ENCODE measurements around the gene SCYGR5. TPM values are rescaled to one million over a fixed set of nuclear protein-coding genes. Genes with fewer than 3 reads are reported as not detected.

Gene SCYGR5
- total and polyA plus RNA-seq, 2 of the 8 experiments (the other 6 are each of a cell fraction or from before 2014, with no cell fraction given): not detected

DNA sequence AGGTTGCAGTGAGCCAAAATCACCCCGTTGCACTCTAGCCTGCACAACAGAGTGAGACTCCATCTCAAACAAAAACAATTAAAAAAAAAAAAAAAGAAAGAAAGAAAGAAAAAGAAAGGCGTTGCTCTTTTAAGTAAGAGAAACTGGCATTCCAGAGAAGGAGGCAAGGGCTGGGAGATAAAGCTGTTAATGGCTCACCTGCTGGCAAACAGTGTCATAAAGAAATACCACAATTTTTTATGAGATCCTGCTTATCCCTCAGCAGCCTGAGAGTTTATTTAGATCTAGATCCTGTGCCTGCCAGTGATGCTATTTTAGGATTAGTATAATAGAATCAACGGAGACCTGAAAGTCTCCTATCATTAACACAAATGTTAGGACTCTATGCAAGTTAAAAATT, 35.0 kb downstream of the SCYGR5 start:
- Histone ChIP-seq H3K18ac (ENCODE audit: extremely low read depth, low read length) (no peak overlapping the region), H4K8ac (ENCODE audit: extremely low read depth, insufficient read depth, low read length) (no peak overlapping the region), H3K23ac (ENCODE audit: insufficient read length) (no peak overlapping the region), H3K27me3 (replicated peaks in 1 of 4; ENCODE audit: control insufficient read depth in 3 of 4, extremely low read depth in 1 of 4, insufficient read depth in 3 of 4, low read length in 3 of 4) (no peaks in the 10 kb centered on the region), H2BK20ac (ENCODE audit: low read length) (no peak overlapping the region), H2AFZ (ENCODE audit: low read length) (no peak overlapping the region), H2BK15ac (ENCODE audit: low read length) (no peak overlapping the region), H3K79me2 (ENCODE audit: control insufficient read depth in 1 of 2, insufficient read depth in 2 of 2, low read length in 2 of 2) (no peaks in the 10 kb centered on the region), H3K4ac (replicated peaks; ENCODE audit: insufficient read length, low read depth, low read length) (no peak overlapping the region), H4K5ac (ENCODE audit: insufficient read length, low read depth, low read length) (no peak overlapping the region), H3K14ac (ENCODE audit: insufficient read length) (no peak overlapping the region), H3K4me2 (ENCODE audit: insufficient read depth in 1 of 2, low read depth in 2 of 2, low read length in 2 of 2) (no peak overlapping the region), H3K4me1 (replicated peaks in 1 of 4; ENCODE audit: control insufficient read depth in 3 of 4, insufficient read depth in 4 of 4, low read length in 3 of 4) (no peaks in the 10 kb centered on the region), H2BK120ac (replicated peaks; ENCODE audit: low read depth, low read length) (no peak overlapping the region), H4K20me1 (replicated peaks in 1 of 2; ENCODE audit: control insufficient read depth in 1 of 2, insufficient read depth in 2 of 2, low read length in 2 of 2) (no peaks in the 10 kb centered on the region), H2AK5ac (ENCODE audit: low read depth, low read length) (no peak overlapping the region), H3K9me3 (ENCODE audit: insufficient read depth in 2 of 2, low read depth in 1 of 2, low read length in 1 of 2) (no peaks in the 10 kb centered on the region; a peak in 1 of 4 replicates), H3K36me3 (ENCODE audit: control insufficient read depth in 2 of 4, insufficient read depth in 4 of 4, low read length in 3 of 4) (no peaks in the 10 kb centered on the region; a peak in 1 of 8 replicates), H2BK12ac (ENCODE audit: low read depth, low read length) (no peak overlapping the region), H2BK5ac (ENCODE audit: low read depth, low read length) (no peak overlapping the region), H3K23me2 (ENCODE audit: low read depth, low read length) (no peaks in the 10 kb centered on the region), H3K56ac (replicated peaks; ENCODE audit: insufficient read length, low read depth, low read length) (no peak overlapping the region), H3K27ac (ENCODE audit: low read depth, low read length) (no peak overlapping the region), H3K9ac (replicated peaks in 1 of 4; ENCODE audit: extremely low read depth in 1 of 4, low read depth in 3 of 4, low read length in 3 of 4) (no peak overlapping the region), H3K79me1 (ENCODE audit: low read depth, low read length) (no peaks in the 10 kb centered on the region), H4K91ac (replicated peaks; ENCODE audit: insufficient read length, low read length) (no peak overlapping the region), H3K4me3 (ENCODE audit: extremely low read depth in 1 of 4, insufficient read depth in 2 of 4, low read depth in 3 of 4, low read length in 4 of 4) (no peak overlapping the region)
- WGBS, 2 experiments (ENCODE audit: extremely low coverage in 1 of 2, insufficient coverage in 1 of 2, insufficient read length in 1 of 2, insufficient replicate concordance in 2 of 2, low coverage in 1 of 2, low lambda C conversion rate in 2 of 2, missing lambda C conversion rate in 1 of 2): 91% methylated on average over 1 of the region's 3 CpGs; no CpG with 5 or more reads in 1 of the 2 experiments
- TF ChIP-seq POLR2AphosphoS5 (IDR thresholded peaks at IDR 0.05; ENCODE audit: low read depth, low read length) (no peak), YY1 (IDR thresholded peaks at IDR 0.05; ENCODE audit: low read depth, low read length) (no peak), EGR1 (IDR thresholded peaks at IDR 0.05; ENCODE audit: borderline replicate concordance, low read depth, low read length) (no peak)
- DNase-seq (ENCODE audit: low read depth in 1 of 2, low spot score in 2 of 2): no peak
- CTCF ChIA-PET (ENCODE audit: partially characterized antibody): no interaction called here
- POLR2A ChIA-PET (ENCODE audit: partially characterized antibody): no interaction called here
- no peak for FAIRE-seq
